Left lung (tissue), 14 donors: ENCODE measurements around the gene CFAP65. TPM values are rescaled to one million over a fixed set of nuclear protein-coding genes. Genes with fewer than 3 reads are reported as not detected.

ENCODE experiments used
- ATAC-seq: fragments of 200-7000 bp; cut with Tn5 transposase; one replicate; pipeline ENCODE4 v1.9.1; 2020; ENCODE audit warnings: moderate library complexity
- DNase-seq, 4 donors: peaks; one replicate each; pipeline ENCODE4 v3.0.0-alpha.2; 2013 to 2020
- H3K27ac ChIP-seq, 2 donors: fragments of 200-600 bp; sonication (generic) in 1 of 2; one replicate each; pipeline versions ENCODE4 v1.5.0 to v1.8.0; 2020 to 2021
- H3K27me3 ChIP-seq, 2 donors: fragments of 200-600 bp; sonication (generic) in 1 of 2; one replicate each; pipeline versions ENCODE4 v1.5.0 to v1.8.0; 2020 to 2021
- H3K36me3 ChIP-seq, 2 donors: fragments of 200-600 bp; sonication (generic) in 1 of 2; one replicate each; pipeline versions ENCODE4 v1.5.0 to v1.8.0; 2020 to 2021
- H3K4me1 ChIP-seq, 2 donors: fragments of 200-600 bp; one replicate each; pipeline ENCODE4 v1.8.0; 2021
- H3K4me3 ChIP-seq, 2 donors: fragments of 200-600 bp; sonication (generic) in 1 of 2; one replicate each; pipeline versions ENCODE4 v1.5.0 to v1.8.0; 2020 to 2021; ENCODE audit warnings: mild to moderate bottlenecking in 1 of 2
- H3K9me3 ChIP-seq, 2 donors: fragments of 200-600 bp; sonication (generic) in 1 of 2; one replicate each; pipeline versions ENCODE4 v1.5.0 to v1.8.0; 2020 to 2021
- intact Hi-C, 2 donors: fragments of 100-400 bp; cut with DNase I; formaldehyde crosslinking; loops; one replicate each; pipeline versions ENCODE4 v1.11.2 to v1.14.2; 2022
- long read RNA-seq, 12 donors: library from polyadenylated mRNA in 2 of 12; unstranded in 2 of 12; transcript quantifications; one replicate each; pipeline ENCODE4 v2.0.0 and lab custom pipeline, GENCODE V29; 2019 to 2026
- polyA plus RNA-seq, 6 donors: library from polyadenylated mRNA; unstranded; fragments of 120-200 nt; gene quantifications; one replicate each; pipeline ENCODE4 v1.2.1, GENCODE V29; 2013; ENCODE audit not compliant: insufficient read length in 6 of 6
- total RNA-seq, 2 donors: library from RNA; stranded (reverse); fragmentation: NEBNext Ultra II Directional; extraction: Animal tissue kit (Norgen Biotek cat#: 25700); gene quantifications; one replicate each; pipeline ENCODE4 v1.2.1, GENCODE V29; 2021
- TF ChIP-seq, protein P1 (sequence below), 2 donors: fragments of 200-600 bp; sonication (generic) in 1 of 2; IDR thresholded peaks; one replicate each; pipeline versions ENCODE4 v1.5.0 to v1.8.0; 2021; ENCODE audit warnings: antibody characterized with exemption in 2 of 2
- donor health status: DM: no; HTN: yes; CAD: no.
- donor health status: DM: no; HTN: no; CAD: no.

Gene CFAP65, protein sequence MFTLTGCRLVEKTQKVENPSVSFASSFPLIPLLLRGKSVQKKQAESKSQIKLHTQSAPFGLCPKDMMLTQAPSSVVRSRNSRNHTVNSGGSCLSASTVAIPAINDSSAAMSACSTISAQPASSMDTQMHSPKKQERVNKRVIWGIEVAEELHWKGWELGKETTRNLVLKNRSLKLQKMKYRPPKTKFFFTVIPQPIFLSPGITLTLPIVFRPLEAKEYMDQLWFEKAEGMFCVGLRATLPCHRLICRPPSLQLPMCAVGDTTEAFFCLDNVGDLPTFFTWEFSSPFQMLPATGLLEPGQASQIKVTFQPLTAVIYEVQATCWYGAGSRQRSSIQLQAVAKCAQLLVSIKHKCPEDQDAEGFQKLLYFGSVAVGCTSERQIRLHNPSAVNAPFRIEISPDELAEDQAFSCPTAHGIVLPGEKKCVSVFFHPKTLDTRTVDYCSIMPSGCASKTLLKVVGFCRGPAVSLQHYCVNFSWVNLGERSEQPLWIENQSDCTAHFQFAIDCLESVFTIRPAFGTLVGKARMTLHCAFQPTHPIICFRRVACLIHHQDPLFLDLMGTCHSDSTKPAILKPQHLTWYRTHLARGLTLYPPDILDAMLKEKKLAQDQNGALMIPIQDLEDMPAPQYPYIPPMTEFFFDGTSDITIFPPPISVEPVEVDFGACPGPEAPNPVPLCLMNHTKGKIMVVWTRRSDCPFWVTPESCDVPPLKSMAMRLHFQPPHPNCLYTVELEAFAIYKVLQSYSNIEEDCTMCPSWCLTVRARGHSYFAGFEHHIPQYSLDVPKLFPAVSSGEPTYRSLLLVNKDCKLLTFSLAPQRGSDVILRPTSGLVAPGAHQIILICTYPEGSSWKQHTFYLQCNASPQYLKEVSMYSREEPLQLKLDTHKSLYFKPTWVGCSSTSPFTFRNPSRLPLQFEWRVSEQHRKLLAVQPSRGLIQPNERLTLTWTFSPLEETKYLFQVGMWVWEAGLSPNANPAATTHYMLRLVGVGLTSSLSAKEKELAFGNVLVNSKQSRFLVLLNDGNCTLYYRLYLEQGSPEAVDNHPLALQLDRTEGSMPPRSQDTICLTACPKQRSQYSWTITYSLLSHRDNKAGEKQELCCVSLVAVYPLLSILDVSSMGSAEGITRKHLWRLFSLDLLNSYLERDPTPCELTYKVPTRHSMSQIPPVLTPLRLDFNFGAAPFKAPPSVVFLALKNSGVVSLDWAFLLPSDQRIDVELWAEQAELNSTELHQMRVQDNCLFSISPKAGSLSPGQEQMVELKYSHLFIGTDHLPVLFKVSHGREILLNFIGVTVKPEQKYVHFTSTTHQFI (N-terminal part only)
- 1 to 10 TPM in 1 of 2 donors, not detected in 1; 4.3 TPM for total RNA-seq
- 1 to 10 TPM in 5 of 6 donors, under 1 TPM in 1; 0.83 to 4.3 (median 2.9) TPM for polyA plus RNA-seq
- long read RNA-seq, donor 1, result 0 reads
- long read RNA-seq, donor 2, result 0 reads
- long read RNA-seq, donor 3, result 0 reads
- long read RNA-seq, donor 4, partial matches to known transcripts, result 1 of 1 reads
- long read RNA-seq, donor 4, other reads (novel, unspliced or antisense), result 0 of 1 reads
- long read RNA-seq, donor 5, result 0 reads
- long read RNA-seq, donor 6, result 0 reads
- long read RNA-seq, donor 7, result 0 reads
- long read RNA-seq, donor 8, result 0 reads
- long read RNA-seq, donor 9, result 0 reads
- long read RNA-seq, donor 10, partial matches to known transcripts, result 1 of 1 reads
- long read RNA-seq, donor 10, other reads (novel, unspliced or antisense), result 0 of 1 reads
- long read RNA-seq, donor 11, partial matches to known transcripts, result 0 of 1 reads
- long read RNA-seq, donor 11, other reads (novel, unspliced or antisense), result 0 of 1 reads
- long read RNA-seq, donor 12, result 0 reads

DNA sequence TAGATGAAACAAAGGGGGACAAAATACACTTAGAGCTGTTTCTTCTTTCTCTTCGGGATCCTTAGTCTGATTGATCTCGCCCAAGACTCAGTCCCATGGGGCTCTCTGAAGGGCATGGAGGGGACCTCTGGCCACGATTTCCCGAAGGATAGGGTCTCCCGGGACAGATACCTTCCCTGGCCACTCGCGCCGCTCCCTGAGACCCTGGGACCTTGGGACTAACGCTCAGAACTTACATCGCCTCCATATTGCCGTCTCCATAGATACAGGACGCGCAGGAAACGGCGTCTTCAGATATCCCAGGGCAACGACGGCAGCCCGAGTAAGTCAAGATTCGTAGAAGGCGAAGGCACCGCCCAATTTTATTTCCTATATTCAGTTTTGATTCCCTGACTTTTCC is at the start of gene CFAP65:
TSS of gene CFAP65 (minus strand) at position 265 of the 400 bp plus-strand sequence. CDS start 2,468 bp downstream, outside the sequence.
- TF ChIP-seq, protein P1, sequence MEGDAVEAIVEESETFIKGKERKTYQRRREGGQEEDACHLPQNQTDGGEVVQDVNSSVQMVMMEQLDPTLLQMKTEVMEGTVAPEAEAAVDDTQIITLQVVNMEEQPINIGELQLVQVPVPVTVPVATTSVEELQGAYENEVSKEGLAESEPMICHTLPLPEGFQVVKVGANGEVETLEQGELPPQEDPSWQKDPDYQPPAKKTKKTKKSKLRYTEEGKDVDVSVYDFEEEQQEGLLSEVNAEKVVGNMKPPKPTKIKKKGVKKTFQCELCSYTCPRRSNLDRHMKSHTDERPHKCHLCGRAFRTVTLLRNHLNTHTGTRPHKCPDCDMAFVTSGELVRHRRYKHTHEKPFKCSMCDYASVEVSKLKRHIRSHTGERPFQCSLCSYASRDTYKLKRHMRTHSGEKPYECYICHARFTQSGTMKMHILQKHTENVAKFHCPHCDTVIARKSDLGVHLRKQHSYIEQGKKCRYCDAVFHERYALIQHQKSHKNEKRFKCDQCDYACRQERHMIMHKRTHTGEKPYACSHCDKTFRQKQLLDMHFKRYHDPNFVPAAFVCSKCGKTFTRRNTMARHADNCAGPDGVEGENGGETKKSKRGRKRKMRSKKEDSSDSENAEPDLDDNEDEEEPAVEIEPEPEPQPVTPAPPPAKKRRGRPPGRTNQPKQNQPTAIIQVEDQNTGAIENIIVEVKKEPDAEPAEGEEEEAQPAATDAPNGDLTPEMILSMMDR (IDR thresholded peaks at IDR 0.05), result no peak
- no peaks in the 10 kb centered on the region for H3K36me3 ChIP-seq
- H3K4me3 ChIP-seq, result no peak within 1 kb of the TSS
- peaks cover 19 to 87% of the 10 kb centered on the region in 2 donors for H3K27me3 ChIP-seq
- no peak within 1 kb of the TSS for H3K27ac ChIP-seq
- intact Hi-C loops, result no loop called here
- DNase-seq, result no peak
- no peak for ATAC-seq
- H3K9me3 ChIP-seq, result no peaks in the 10 kb centered on the region
- H3K4me1 ChIP-seq, result no peaks in the 10 kb centered on the region

DNA sequence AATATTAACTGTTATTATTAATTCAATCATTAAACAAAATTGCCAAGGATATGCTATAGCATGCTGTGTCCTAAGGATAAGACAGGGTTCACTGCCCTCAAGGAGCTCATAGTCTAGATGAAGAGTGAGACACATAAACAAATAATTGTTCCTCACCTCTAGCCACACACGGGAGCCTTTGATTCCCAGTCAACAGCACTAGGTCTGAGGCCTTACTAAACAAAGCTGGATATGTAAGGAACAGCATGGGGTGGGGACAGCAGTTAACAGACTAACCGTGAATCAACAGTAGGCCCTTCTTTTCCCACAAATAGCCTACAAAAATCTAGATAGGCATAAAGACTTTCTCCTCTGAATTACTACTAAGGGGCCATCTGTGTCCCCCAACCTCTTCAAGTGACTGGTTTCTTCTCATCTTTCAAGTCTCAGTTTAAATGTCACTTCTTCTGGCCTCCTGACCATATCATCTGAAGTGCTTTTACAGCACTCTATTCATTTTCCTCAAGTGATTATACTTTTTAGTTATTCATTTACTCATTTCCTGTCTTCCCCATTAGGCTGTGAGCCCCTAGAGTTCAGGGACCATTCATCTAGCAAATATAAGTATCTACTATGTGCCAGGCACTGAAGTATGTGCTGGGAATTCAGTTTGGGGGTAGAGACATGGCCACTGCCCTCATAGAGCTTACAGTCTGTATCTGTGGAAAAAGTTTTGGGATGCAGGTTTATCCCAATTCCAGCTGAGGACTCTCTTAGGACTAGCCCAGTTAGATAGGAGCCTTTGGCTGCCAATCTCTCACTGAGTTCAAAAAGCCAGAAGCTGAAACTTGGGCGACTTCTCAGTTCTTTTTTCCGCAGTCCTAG is 49.4 kb upstream of the CFAP65 start:
- Histone ChIP-seq H3K4me1 (peaks cover 3 to 24% of the 10 kb centered on the region in 2 donors), H3K9me3 (no peaks in the 10 kb centered on the region), H3K36me3 (no peaks in the 10 kb centered on the region), H3K27me3 (no peaks in the 10 kb centered on the region), H3K4me3 (no peak overlapping the region), H3K27ac (no peak overlapping the region)
- DNase-seq, result no peak
- intact Hi-C loops, result no loop called here
- TF ChIP-seq, protein P1 (IDR thresholded peaks at IDR 0.05), result no peak
- no peak for ATAC-seq

DNA sequence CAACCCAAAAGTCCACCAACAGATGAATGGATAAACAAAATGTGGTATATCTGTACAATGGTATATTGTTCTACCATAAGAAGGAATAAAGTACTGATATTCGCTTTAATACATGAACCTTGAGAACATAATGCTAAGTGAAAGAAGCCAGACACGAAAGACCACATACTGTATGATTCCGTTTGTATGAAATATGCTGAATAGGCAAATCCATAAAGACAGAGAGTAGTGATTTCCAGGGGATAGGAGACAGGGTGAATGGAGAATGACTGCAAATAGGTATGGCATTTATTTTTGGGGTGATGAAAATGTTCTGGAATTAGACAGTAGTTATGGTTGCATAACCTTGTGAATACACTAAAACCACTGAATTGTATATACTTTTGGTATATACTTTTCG is 48.0 kb upstream of the CFAP65 start:
- ATAC-seq, result no peak
- TF ChIP-seq, protein P1 (IDR thresholded peaks at IDR 0.05), result no peak
- intact Hi-C loops, result no loop called here
- H3K27me3 ChIP-seq, result no peaks in the 10 kb centered on the region
- no peak overlapping the region for H3K4me3 ChIP-seq
- H3K4me1 ChIP-seq, result peaks cover 3 to 22% of the 10 kb centered on the region in 2 donors
- H3K9me3 ChIP-seq, result no peaks in the 10 kb centered on the region
- no peak overlapping the region for H3K27ac ChIP-seq
- H3K36me3 ChIP-seq, result no peaks in the 10 kb centered on the region
- no peak for DNase-seq

DNA sequence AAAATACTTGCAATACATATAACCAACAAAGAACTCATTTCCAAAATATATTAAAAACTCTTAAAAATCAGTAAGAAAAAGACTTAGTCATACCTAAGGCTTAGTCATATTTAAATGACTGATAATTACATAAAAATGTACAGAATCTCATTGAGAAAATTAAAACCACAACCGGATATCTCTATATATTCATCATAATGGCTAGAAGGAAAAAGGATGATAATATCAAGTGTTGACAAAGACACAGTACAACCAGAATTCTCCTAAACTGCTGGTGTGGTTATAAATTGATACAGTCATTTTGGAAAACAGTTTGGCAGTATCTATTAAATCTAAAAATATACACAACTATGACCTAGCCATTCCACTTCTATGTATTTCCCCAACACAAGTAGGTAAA is 46.5 kb upstream of the CFAP65 start:
- intact Hi-C loops, result no loop called here
- no peaks in the 10 kb centered on the region for H3K9me3 ChIP-seq
- no peak overlapping the region for H3K27ac ChIP-seq
- ATAC-seq, result no peak
- TF ChIP-seq, protein P1 (IDR thresholded peaks at IDR 0.05), result no peak
- H3K4me3 ChIP-seq, result no peak overlapping the region
- H3K36me3 ChIP-seq, result no peaks in the 10 kb centered on the region
- no peaks in the 10 kb centered on the region for H3K27me3 ChIP-seq
- no peak for DNase-seq
- H3K4me1 ChIP-seq, result peaks cover 3 to 21% of the 10 kb centered on the region in 2 donors
